Measurements from ENCODE around the gene BRSK2.

The BRSK2 gene

DNA sequence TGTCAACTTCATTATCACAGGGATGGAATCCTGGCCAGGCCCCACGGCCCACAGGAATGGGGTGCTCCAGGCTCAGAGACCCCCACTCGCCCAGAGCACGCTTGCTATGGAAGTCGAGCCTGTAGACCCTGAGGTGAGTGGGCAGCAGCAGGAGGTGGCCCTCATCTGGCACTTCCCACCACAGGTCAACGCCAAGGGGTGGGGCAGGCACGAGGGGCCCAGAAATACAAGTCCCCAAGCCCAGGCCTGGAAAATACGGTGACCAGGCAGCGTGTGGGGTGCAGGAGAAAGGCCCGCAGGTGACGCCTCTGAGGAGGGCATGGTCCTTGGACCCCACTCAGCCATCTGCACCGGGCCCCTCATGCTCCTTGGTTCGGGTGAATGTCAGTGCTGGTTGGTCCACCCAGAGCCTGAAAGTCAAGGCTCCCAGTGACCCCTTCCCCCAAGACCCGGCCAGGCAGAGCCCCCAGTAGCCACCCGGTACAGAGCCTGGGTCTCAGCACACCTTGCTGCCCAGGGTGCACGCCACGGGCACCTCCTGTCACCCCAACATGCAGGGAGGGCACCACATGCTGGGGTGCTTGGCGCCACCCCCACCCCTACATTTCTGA, 94.4 kb downstream of the BRSK2 start:
- DNase-seq (ENCODE audit: low read depth): no peak

- DNase-seq (ENCODE audit: low read depth): no peak
Observed at GRCh38 chr11:1484695-1485503, 95.2 kb downstream of the BRSK2 start.

DNA sequence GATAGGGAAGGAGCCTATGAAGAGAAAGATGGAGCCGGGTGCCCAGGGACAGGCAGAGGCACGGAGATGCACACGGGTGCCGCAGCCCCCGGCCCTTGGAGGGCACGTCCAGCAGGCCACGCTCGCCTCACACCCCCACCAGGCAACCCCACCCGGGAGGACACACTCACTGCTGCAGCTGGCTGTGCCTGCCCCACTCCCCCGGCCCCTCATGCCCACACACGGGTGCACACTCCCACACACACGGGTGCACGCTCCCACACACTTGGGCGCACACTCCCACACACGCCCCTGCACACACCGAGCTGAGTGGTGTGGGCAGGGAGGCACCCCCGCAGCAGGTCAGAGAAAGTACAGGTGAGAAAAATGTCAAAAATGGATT, 95.8 kb downstream of the BRSK2 start:
- DNase-seq (ENCODE audit: low read depth): no peak

GRCh38 chr11:1486054-1486825, 96.5 kb downstream of the BRSK2 start, which contains the start of gene MOB2:
Gene MOB2, minus strand, starts transcription at chr11:1486779. Its CDS starts 223 bp downstream, at chr11:1486556.
- DNase-seq (ENCODE audit: low read depth): no peak

DNA sequence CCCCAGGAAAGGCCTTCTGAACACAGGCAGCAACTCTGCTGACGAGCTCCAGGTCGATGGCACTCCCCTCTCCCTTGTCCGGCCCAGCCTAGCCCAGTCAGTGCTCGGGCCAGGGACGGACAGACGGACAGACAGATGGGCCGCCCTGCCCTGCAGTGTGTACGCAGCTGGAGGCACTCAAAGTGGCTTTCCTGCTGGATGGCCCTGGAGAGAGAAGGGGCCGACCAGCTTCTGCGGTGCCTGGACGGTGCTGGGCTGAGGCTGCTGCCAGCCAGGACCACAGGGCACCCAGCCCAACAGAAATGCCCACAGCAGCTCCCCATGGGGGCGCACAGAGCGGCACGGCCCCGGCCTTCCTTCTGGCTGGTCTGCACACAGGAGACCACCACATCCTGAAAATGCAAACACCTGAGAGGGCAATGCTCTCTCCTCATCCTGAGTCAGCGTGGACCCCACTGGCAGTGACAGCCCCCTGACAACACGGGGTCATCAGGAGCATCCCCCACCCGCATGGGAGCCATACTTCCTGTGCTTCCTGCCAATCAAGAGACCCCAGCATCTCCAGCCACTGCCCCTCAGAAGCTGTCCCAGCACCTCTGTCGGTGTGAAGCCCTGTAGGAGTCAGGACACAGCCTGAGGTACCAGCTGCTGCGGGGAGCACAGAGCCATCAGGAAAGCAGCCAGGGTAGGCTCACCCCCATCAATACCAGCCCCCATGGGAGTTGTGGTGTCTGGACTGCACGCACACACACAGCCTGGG, 97.5 kb downstream of the BRSK2 start:
- DNase-seq (ENCODE audit: low read depth): no peak

GRCh38 chr11:1487851-1488574, 98.3 kb downstream of the BRSK2 start:
- DNase-seq (ENCODE audit: low read depth): no peak

GRCh38 chr11:1488575-1489180, 98.9 kb downstream of the BRSK2 start:
- DNase-seq (ENCODE audit: low read depth): no peak

DNA sequence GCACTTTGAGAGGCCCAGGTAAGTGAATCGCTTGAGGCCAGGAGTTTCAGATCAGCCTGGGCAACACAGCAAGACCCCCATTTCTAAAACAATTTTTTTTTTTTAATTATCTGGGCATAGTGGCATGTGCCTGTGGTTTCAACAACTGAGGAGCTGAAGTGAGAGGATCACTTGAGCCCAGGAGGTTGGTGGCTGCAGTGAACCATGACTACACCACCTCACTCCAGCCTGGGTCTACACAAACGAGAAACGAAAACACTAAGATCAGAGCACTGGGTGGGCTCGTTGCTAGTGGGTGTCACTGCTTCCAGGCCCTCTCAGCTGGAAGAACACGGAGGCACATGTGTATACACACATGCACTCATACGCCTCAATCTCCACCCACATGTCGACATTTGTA, 100.9 kb downstream of the BRSK2 start:
- no peak for DNase-seq (ENCODE audit: low read depth)

- no peak for DNase-seq (ENCODE audit: low read depth)
Observed at GRCh38 chr11:1491379-1491778, 101.6 kb downstream of the BRSK2 start.

DNA sequence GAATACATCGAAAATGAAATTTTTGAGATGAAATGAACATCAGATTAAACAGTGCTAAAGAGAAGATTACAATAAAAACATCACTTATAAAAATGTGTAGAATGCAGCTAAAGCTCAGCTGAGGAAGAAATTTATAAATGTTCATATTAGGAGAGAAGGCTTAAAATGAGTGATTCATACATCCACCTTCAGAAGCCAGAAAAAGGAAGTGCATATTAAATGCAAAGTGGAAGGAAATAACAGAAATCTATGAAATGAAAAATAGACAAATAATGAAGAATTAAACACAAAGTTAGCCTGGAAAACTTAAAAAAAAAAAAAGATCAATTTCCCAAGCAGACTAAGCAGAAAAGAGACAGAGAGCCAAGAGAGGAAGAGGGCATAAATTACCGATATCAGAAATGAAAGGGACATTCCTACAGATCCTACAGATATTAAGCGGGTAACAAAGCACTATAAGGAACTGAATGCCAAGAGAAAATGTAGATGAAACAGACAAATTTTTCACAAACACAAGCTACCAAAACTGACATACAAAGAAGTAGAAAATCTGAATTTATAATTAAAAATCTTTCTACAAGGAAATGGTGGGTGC, 104.0 kb downstream of the BRSK2 start:
- no peak for DNase-seq (ENCODE audit: low read depth)

GRCh38 chr11:1494650-1495049, 104.9 kb downstream of the BRSK2 start:
- DNase-seq (ENCODE audit: low read depth): no peak

GRCh38 chr11:1496091-1496760, 106.5 kb downstream of the BRSK2 start:
- DNase-seq (ENCODE audit: low read depth): no peak

DNA sequence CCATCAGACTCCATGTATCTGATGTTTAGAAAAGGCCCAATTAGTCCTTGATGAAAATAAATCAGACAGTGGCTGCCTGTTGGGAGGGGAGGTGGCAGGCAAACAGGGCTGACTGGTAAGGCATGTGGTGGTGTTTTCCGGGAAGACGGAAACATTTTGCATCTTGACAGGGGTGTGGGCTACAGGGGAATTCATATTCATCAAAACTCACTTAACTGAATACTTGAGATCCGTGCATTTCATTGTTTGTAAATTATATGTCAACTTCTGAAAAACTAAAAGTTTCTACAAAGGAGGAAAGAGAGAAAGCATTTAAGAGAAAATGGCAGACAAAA, 107.0 kb downstream of the BRSK2 start:
- DNase-seq (ENCODE audit: low read depth): no peak

DNA sequence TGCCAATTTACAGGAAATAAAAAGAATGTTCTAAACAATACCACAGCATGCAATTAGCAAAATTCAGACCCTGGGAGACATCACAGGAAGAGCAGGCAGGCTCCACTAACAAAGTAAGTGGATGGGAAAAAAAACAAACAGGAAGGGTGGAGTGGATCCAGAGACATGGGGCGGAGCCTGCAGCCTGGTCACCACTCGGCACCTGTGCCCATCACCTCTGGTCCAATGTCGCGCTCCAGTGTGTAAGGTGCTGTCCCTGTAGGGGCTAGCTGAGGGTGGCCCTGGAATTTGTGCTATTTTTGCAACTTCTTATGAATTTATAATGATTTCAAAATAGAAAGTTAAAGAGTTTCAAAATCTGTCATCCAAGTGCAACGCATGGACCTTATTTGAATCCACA, 107.9 kb downstream of the BRSK2 start:
- no peak for DNase-seq (ENCODE audit: low read depth)

DNA sequence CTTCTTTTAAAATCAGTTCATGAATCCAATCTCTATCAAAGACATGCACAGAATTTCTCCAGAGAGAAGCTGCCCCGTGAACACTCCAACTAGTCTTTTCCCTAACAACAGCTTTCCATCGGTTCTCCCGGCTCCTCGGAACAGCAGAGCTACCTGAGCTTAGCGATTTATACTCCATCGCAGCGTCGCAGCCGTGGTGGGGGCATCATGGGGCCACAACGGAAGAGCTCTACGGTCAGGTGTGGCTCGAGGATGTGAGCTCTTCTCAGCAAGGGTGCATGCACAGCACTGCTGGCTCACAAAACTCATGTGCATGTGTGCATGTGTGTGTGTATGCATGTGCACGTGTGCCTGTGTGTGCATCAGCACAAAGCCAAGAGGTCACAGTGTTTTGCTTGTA, 108.5 kb downstream of the BRSK2 start:
- no peak for DNase-seq (ENCODE audit: low read depth)

- DNase-seq (ENCODE audit: low read depth): no peak
Observed at GRCh38 chr11:1499261-1499890, 109.6 kb downstream of the BRSK2 start.

- DNase-seq (ENCODE audit: low read depth): no peak
Observed at GRCh38 chr11:1499899-1500298, 110.2 kb downstream of the BRSK2 start.

- DNase-seq (ENCODE audit: low read depth): no peak
Observed at GRCh38 chr11:1500466-1501420, 111.0 kb downstream of the BRSK2 start.

All from stimulated activated CD8-positive, alpha-beta memory T cell treated with anti-CD3 and anti-CD28 coated beads, Interleukin-12 subunit alpha, Interleukin-12 subunit beta, amount 100 ng/mL, for 1 hour (primary cell).